Measurements from ENCODE around the gene RBM20.
A peak's percentile ranks its signal among the peaks of the same experiment; 100 is the strongest.
"Not testable (repeated sequence)": the region's sequence is repeated elsewhere in the genome, so short reads cannot be mapped to it uniquely, and the experiment has no call there.

The RBM20 gene

DNA sequence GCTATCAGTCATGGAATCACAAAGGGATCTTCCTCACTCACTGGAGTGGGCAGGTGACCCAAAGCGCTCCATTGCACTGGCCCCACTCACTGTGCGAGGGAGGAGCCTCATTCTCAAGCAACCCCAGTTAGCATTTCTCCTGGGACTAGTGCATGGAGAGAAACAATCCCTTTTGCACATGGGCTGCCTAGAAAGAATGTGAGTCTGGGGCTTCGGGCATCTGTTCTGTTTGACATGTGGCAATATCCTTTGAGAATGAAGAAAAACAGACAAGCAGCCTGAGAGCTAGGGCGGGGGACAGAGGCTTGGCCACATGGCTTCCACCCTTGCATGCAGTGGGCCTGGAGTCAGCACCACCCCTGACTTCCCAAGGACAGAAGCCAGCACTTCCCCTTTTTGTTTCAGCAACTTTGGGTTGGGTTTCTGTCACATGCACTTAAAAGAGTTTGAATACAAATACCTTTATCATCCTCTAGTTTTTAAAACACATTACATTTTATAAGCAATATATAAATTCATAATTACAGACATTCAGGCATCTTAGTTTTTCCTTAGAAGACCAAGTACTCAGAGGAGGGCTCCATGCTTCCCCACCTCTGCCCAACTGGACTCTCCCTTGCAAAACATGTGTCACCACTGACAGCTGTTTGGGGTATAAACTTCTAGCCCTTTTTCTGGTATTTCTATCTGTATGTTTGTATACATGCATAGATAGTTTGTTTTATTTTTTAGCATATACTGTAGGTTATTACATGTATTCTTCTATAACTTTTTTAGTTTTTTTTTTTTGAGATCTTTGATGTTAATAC is 73.8 kb downstream of the RBM20 start:
- H2AFZ ChIP-seq (ENCODE audit: low read depth, low read length): no peak overlapping the region
- peaks cover 11% of the 10 kb centered on the region for H3K4me1 ChIP-seq (ENCODE audit: insufficient read depth, low read length)
- H3K4me3 ChIP-seq (ENCODE audit: low read length): no peak overlapping the region
- no peaks in the 10 kb centered on the region for H3K36me3 ChIP-seq (ENCODE audit: insufficient read depth, low read length)
- peaks cover 2% of the 10 kb centered on the region for H3K9me3 ChIP-seq (ENCODE audit: low read length)
- peaks cover 10% of the 10 kb centered on the region for H3K27me3 ChIP-seq (ENCODE audit: insufficient read depth, low read length)

DNA sequence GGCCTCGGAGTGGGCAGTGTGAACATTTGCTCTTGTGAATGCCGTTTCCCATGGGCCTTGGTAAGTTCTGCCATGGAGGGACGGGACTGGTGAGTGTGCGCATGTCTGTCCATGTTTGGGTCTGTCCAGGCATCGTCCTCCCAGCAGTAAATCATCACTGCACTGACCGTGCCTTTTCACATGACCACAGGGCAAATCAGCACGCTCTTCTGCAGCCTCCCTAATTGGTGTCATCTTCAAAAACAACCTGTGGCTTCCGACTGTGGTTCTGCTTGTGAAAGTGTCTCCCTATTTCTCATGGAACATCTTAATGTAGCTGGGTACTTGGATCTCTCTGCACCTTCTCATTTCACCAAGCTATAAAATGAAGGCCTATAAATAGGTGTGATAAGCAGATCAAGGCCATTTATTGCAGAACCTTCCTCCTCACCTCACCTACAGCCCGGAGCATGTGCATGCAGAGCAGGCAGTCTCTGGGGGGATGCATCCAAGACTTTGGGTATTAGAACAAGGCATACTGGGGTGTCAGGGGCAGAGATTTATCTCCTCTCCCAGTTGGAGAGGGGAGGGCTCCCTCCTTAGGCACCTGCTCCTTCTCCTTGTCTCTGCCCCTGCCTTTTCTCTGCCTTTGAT is 77.4 kb downstream of the RBM20 start:
- peaks cover 20% of the 10 kb centered on the region for H3K4me1 ChIP-seq (ENCODE audit: insufficient read depth, low read length)
- no peak overlapping the region for H3K4me3 ChIP-seq (ENCODE audit: low read length)
- no peaks in the 10 kb centered on the region for H3K36me3 ChIP-seq (ENCODE audit: insufficient read depth, low read length)
- no peak overlapping the region for H2AFZ ChIP-seq (ENCODE audit: low read depth, low read length)
- H3K27me3 ChIP-seq (ENCODE audit: insufficient read depth, low read length): peaks cover 10% of the 10 kb centered on the region
- no peaks in the 10 kb centered on the region for H3K9me3 ChIP-seq (ENCODE audit: low read length)

DNA sequence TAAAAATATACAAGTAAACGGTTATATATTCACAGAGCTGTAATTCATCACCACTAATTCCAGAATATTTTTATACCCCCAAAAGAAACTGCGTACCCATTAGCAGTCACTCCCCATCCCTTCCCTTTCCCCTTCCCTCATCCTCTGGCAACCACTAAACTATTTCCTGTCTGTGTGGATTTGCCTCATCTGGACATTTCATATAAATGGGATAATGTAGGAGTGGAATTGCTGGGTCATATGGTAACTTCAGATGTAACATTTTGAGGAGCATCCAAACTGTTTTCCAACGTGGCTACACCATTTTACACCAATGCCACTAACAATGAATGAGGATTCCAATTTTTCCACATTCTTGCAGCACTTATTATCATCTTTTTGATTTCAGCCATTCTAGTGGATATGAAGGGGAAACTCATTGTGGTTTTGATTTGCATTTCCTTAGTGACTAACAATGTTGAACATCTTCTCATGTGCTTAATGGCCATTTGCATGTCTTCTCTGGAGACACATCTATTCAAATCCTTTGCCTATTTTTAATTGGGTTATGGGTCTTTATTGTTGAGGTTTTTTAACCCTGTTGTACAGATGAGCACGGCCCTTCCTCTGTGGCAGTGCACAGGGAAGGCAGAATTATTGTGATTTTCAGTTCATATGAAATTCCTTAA is 79.2 kb downstream of the RBM20 start:
- no peaks in the 10 kb centered on the region for H3K36me3 ChIP-seq (ENCODE audit: insufficient read depth, low read length)
- peaks cover 10% of the 10 kb centered on the region for H3K27me3 ChIP-seq (ENCODE audit: insufficient read depth, low read length)
- H2AFZ ChIP-seq (ENCODE audit: low read depth, low read length): no peak overlapping the region
- H3K4me3 ChIP-seq (ENCODE audit: low read length): no peak overlapping the region
- no peaks in the 10 kb centered on the region for H3K9me3 ChIP-seq (ENCODE audit: low read length)
- H3K4me1 ChIP-seq (ENCODE audit: insufficient read depth, low read length): peaks cover 10% of the 10 kb centered on the region

DNA sequence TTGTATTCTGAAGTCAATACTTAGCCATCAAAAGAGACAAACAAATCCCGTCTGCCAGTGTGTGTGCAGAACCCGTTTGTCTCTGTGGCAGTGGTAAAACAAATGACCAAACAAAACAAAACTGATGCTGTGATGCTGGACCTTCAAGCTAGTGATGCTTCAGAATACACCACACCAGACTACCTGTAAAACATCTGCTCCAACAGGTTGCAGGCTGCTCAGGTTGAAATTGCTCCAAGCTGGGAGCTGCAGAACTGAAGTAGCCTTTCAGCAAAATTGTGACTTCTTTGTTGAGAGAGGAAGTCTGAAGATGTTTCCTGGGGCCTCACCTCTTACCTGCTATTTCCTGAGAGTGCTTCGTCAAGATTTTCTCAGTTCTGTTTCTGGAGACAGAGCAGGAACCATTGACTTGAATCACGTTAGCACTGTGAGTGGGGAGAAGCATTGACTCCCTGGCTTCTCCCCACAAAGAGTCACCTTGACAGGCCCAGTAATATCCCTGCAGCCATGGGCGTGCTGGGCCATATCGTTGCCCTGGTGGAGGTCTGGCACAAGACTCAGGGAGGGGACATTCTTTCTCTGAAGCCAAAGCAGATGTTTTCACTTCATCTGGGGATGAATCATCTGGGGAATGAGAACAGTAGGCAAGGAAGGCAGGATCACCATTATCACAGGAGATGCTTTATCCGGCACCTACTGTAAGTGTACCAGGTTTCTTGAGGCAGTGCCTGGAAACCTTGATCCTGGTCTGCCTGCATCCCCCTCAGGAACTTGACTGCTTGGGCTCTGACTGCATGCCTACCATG is 80.2 kb downstream of the RBM20 start:
- Histone ChIP-seq H3K4me1 (ENCODE audit: insufficient read depth, low read length) (peaks cover 10% of the 10 kb centered on the region), H3K36me3 (ENCODE audit: insufficient read depth, low read length) (no peaks in the 10 kb centered on the region)

DNA sequence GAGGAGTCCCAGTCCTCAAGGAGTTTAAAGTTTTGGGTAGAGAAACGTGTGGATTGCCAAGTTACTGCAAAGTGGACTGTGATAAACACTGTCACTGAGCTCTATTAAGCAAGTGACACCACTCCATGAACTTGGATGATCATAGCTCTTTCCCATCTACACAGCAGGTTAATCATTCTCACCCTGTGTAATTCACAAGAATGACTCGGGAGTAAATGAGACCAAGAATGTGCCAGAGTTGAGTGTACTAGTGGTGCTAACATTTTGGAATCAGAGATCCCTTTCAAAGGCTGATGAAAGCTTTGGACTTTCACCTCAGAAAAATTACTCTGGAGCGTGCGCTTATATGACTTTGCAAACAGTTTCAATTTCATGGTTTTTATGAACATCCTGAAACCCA is 80.8 kb downstream of the RBM20 start:
- H3K4me3 ChIP-seq (ENCODE audit: low read length): no peak overlapping the region
- no peak overlapping the region for H2AFZ ChIP-seq (ENCODE audit: low read depth, low read length)
- peaks cover 10% of the 10 kb centered on the region for H3K4me1 ChIP-seq (ENCODE audit: insufficient read depth, low read length)
- H3K9me3 ChIP-seq (ENCODE audit: low read length): no peaks in the 10 kb centered on the region
- no peaks in the 10 kb centered on the region for H3K36me3 ChIP-seq (ENCODE audit: insufficient read depth, low read length)
- peaks cover 10% of the 10 kb centered on the region for H3K27me3 ChIP-seq (ENCODE audit: insufficient read depth, low read length)

More for the DNA sequence above, 80.2 kb downstream of the RBM20 start:
- Histone ChIP-seq H3K27me3 (ENCODE audit: insufficient read depth, low read length) (peaks cover 10% of the 10 kb centered on the region), H3K9me3 (ENCODE audit: low read length) (no peaks in the 10 kb centered on the region), H2AFZ (ENCODE audit: low read depth, low read length) (no peak overlapping the region), H3K4me3 (ENCODE audit: low read length) (no peak overlapping the region)

DNA sequence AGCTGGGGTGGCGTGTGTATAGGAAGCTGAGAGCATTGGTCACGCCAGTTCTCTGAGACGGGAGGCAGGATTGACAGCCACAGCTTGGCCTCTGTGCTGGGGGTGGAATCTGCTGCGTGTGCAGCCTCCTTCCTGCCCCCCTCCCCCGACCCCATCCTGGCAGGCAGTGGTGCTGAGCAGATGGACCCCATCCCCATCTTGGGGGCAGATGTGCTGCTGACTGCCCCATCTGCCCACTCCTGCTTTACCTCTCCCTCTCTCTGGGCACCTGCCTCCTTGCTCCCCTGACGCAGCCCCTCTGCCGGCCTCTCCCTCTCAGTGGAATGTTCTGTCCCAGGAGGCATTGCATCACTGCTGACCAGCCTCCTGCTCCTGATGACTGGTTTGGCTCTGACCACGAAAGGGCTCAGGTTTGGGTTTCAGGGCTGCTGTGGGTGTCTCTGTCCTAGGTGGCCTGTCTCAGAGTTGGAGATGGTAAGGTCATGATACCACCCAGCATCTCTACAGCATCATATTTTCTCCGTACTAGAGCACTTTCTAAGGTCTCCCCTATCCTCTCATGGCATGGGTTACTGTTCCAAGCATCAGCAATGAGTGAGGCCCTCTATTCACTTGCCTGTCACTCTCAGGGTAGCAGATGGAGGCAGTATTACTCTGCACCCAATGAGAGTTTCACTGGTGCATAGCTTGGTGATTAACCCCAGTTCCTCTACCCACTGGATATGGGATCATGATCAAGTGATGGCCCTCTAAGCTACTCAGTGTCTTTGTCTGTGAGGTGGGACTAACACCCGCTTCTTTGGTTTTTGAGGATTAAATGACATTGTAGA is 81.9 kb downstream of the RBM20 start:
- Histone ChIP-seq H3K4me3 (ENCODE audit: low read length) (no peak overlapping the region), H3K4me1 (ENCODE audit: insufficient read depth, low read length) (peaks cover 10% of the 10 kb centered on the region), H2AFZ (ENCODE audit: low read depth, low read length) (peak overlapping the region; percentile 30), H3K36me3 (ENCODE audit: insufficient read depth, low read length) (no peaks in the 10 kb centered on the region), H3K27me3 (ENCODE audit: insufficient read depth, low read length) (no peaks in the 10 kb centered on the region), H3K9me3 (ENCODE audit: low read length) (no peaks in the 10 kb centered on the region)

DNA sequence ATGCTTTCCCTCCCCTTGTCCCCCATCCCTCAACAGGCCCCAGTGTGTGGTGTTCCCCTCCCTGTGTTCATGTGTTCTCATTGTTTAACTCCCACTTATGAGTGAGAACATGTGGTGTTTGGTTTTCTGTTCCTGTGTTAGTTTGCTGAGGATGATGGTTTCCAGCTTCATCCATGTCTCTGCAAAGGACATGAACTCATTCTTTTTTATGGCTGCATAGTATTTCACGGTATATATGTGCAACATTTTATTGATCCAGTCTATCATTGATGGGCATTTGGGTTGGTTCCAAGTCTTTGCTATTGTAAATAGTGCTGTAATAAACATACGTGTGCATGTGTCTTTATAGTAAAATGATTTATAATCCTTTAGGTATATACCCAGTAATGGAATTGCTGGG is 83.6 kb downstream of the RBM20 start:
- not testable (repeated sequence) for H3K36me3 ChIP-seq (ENCODE audit: insufficient read depth, low read length); H3K4me3 ChIP-seq (ENCODE audit: low read length); H3K9me3 ChIP-seq (ENCODE audit: low read length); H2AFZ ChIP-seq (ENCODE audit: low read depth, low read length); H3K4me1 ChIP-seq (ENCODE audit: insufficient read depth, low read length); H3K27me3 ChIP-seq (ENCODE audit: insufficient read depth, low read length)

DNA sequence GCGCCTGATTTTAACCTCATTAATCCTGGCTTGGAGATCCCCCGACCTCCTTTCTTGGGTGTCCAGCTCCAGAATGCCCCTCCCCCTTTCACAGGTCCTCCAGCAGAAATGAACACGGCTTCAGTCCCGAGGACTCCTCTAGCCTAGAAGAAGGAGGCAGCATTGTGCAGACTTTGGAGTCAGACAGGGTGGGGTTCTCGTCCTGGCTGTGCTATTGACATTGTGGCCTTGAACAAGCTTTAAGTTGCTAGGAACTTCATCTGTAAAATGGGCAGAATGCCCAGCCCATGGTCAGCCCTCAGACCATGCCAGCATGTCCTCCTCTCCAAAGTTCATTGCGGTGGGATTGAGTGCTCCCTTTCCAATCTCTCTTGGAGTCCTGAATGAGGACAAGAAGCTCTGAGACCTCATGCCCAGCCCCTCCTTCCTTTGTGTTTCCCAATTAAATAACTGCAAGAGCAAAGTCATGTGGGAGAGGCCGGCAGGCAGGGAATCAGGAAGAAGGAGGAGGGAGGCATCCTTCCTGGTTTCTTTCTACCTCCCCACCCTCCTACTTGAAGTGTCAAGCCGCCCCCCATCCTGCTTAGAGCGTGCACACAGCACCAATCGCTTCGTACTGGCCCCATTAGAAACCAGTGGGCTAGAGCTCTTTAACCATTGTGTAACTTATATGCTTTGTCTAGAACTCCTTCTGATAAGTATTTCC is 86.4 kb downstream of the RBM20 start:
- Histone ChIP-seq H3K9me3 (ENCODE audit: low read length) (no peaks in the 10 kb centered on the region), H3K27me3 (ENCODE audit: insufficient read depth, low read length) (no peaks in the 10 kb centered on the region), H2AFZ (ENCODE audit: low read depth, low read length) (no peak overlapping the region), H3K4me1 (ENCODE audit: insufficient read depth, low read length) (peaks cover 9% of the 10 kb centered on the region), H3K36me3 (ENCODE audit: insufficient read depth, low read length) (no peaks in the 10 kb centered on the region), H3K4me3 (ENCODE audit: low read length) (no peak overlapping the region)

DNA sequence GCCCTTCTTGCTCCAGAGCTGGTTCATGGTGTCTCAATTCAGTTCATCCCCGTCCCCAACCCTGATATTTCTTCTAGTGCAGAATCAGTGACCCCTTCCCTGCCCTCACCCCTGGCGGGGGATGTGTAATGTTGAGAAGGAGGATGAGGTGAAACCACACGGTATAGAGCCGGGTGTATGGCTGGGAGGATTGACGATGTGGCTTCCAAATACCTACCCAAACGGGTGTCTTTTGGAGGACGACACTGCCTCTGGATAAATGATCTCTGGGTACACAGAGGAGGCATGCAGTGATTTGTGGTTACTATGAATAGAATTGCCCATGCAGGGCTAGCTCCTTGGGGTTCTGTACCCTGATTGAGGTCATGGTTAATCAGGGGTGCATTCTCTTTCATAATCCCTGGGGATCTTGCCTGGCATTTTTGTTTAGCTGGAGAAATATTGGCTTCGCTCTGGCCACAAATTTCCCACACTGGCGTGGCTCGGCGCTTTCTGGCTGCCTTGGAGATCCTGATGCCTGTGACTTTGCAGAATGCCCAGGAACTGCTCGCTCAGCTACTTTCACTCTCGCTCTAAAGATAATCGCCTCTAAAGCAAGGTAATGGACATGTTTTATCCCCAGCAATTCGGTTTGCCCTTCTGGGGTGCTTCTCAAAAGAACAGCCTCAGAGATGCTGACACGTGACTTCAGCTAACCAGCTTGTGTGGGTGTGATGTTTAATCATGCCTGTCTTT is 89.2 kb downstream of the RBM20 start:
- Histone ChIP-seq H3K27me3 (ENCODE audit: insufficient read depth, low read length) (no peaks in the 10 kb centered on the region), H2AFZ (ENCODE audit: low read depth, low read length) (no peak overlapping the region), H3K4me3 (ENCODE audit: low read length) (no peak overlapping the region), H3K9me3 (ENCODE audit: low read length) (no peaks in the 10 kb centered on the region), H3K4me1 (ENCODE audit: insufficient read depth, low read length) (no peaks in the 10 kb centered on the region), H3K36me3 (ENCODE audit: insufficient read depth, low read length) (no peaks in the 10 kb centered on the region)

DNA sequence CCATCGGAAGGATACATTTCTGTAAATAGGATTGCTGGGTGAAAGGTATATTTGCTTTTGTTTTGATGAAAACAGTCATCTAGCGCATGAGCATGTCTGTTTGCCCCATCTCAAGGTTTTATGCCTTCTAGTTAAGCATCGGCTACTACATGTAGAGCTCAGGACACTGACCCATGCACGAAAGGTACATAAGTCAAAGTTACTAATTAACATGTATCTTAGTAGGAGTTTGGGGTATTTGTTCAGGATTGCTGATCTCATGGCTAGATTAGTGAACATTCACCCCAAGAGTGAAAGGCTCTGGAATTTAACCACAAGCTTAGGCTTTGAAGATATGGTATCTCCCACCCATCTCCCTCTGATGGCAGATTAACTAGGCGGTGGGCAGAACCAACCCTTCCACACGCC is 91.5 kb downstream of the RBM20 start:
- no peaks in the 10 kb centered on the region for H3K36me3 ChIP-seq (ENCODE audit: insufficient read depth, low read length)
- H3K4me1 ChIP-seq (ENCODE audit: insufficient read depth, low read length): no peaks in the 10 kb centered on the region

DNA sequence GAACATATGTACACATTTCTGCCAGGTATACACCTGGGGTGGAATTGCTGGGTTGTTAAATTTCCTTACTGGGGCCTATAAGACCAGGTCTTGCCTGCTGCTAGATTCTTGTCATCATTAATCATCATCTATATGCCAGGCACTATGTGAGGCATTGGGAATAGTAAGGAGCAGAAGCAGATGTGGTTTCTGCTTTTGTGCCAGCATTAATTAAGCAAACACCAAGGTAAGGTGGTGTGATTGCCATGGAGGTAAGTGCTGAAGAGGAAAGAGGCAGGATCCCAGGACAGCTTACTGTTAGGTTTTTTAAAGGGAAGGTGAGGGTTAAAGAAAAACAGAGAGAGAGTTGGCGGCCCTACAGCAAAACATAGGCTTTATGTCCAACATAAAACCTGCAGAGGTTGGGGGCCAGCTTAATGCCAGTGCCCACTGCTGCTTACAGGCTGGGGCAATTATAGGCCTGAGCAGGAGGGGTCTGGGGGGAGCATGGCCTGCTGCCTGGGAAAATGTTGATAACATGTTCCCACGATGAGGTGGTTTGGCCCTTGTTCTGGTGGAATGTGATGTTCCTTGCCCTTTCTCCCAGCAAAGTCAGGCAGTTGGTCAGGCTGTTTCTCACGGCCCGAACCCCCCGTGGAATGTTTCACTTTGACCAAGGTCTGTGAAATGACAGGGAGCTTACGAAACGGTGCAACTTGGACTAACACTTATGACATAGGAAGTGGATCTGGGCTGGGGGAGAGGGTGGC is 93.9 kb downstream of the RBM20 start:
- Histone ChIP-seq H3K4me1 (ENCODE audit: insufficient read depth, low read length) (no peaks in the 10 kb centered on the region), H3K27me3 (ENCODE audit: insufficient read depth, low read length) (no peaks in the 10 kb centered on the region), H3K36me3 (ENCODE audit: insufficient read depth, low read length) (no peaks in the 10 kb centered on the region), H3K4me3 (ENCODE audit: low read length) (no peak overlapping the region), H3K9me3 (ENCODE audit: low read length) (peaks cover 2% of the 10 kb centered on the region), H2AFZ (ENCODE audit: low read depth, low read length) (no peak overlapping the region)

More for the DNA sequence above, 91.5 kb downstream of the RBM20 start:
- H3K4me3 ChIP-seq (ENCODE audit: low read length): no peak overlapping the region
- no peaks in the 10 kb centered on the region for H3K9me3 ChIP-seq (ENCODE audit: low read length)
- no peaks in the 10 kb centered on the region for H3K27me3 ChIP-seq (ENCODE audit: insufficient read depth, low read length)
- no peak overlapping the region for H2AFZ ChIP-seq (ENCODE audit: low read depth, low read length)

Data from neuron (in vitro differentiated cells).